ENCODE data around the gene TCF7. TPM values are rescaled to one million over a fixed set of nuclear protein-coding genes. Genes with fewer than 3 reads are reported as not detected.

TCF7 gene
- total RNA-seq, 3 donors from 2014 or later, result 1.9 to 6.8 (median 4.4) TPM

- intact Hi-C loops (cut with DNase I, micrococcal nuclease), result no loop called here
- peaks cover 15% of the 10 kb centered on the region for H3K4me1 ChIP-seq (ENCODE audit: low read depth)
- no peak for TF ChIP-seq CTCF (IDR thresholded peaks at IDR 0.05)
- ATAC-seq (peak; percentile 5), DNase-seq (peak; percentile 40 to 84 (median 65))
- no peaks in the 10 kb centered on the region for H3K36me3 ChIP-seq (ENCODE audit: low read depth)
- H3K9me3 ChIP-seq, result no peaks in the 10 kb centered on the region
- H3K4me3 ChIP-seq, result peak overlapping the region; percentile 24
Measured at GRCh38 chr5:134114886-134115805, 665 bp downstream of the TCF7 start.

GRCh38 chr5:134115806-134116175 is 1.3 kb downstream of the TCF7 start:
- ATAC-seq (no peak), DNase-seq (peak in 2 of 3 donors; percentile 48 to 59)
- Histone ChIP-seq H3K4me3 (no peak overlapping the region), H3K9me3 (no peaks in the 10 kb centered on the region), H3K4me1 (ENCODE audit: low read depth) (peaks cover 15% of the 10 kb centered on the region), H3K36me3 (ENCODE audit: low read depth) (no peaks in the 10 kb centered on the region)
- TF ChIP-seq CTCF (IDR thresholded peaks at IDR 0.05), result no peak
- intact Hi-C loops (cut with DNase I, micrococcal nuclease), result no loop called here

- intact Hi-C loops (cut with DNase I, micrococcal nuclease), result no loop called here
- peaks cover 15% of the 10 kb centered on the region for H3K4me1 ChIP-seq (ENCODE audit: low read depth)
- no peak overlapping the region for H3K4me3 ChIP-seq
- TF ChIP-seq CTCF (IDR thresholded peaks at IDR 0.05), result no peak
- no peak for ATAC-seq
- no peaks in the 10 kb centered on the region for H3K36me3 ChIP-seq (ENCODE audit: low read depth)
- no peaks in the 10 kb centered on the region for H3K9me3 ChIP-seq
- DNase-seq, result no peak
Measured at GRCh38 chr5:134116286-134116685, 1.8 kb downstream of the TCF7 start.

- Histone ChIP-seq H3K9me3 (no peaks in the 10 kb centered on the region), H3K4me3 (no peak overlapping the region), H3K36me3 (ENCODE audit: low read depth) (no peaks in the 10 kb centered on the region), H3K4me1 (ENCODE audit: low read depth) (peaks cover 15% of the 10 kb centered on the region)
- TF ChIP-seq CTCF (IDR thresholded peaks at IDR 0.05), result no peak
- ATAC-seq (no peak), DNase-seq (no peak)
- intact Hi-C loops (cut with DNase I, micrococcal nuclease), result no loop called here
Measured at GRCh38 chr5:134116789-134117761, 2.6 kb downstream of the TCF7 start.

GRCh38 chr5:134118212-134118835 is 3.8 kb downstream of the TCF7 start:
- DNase-seq (no peak), ATAC-seq (no peak)
- no peak overlapping the region for H3K4me3 ChIP-seq
- intact Hi-C loops (cut with DNase I, micrococcal nuclease), result no loop called here
- H3K4me1 ChIP-seq (ENCODE audit: low read depth), result peaks cover 11% of the 10 kb centered on the region
- no peaks in the 10 kb centered on the region for H3K9me3 ChIP-seq
- no peak for TF ChIP-seq CTCF (IDR thresholded peaks at IDR 0.05)
- H3K36me3 ChIP-seq (ENCODE audit: low read depth), result no peaks in the 10 kb centered on the region

All from mucosa of descending colon (tissue), 3 donors.